HG02571 (cell line): Measurements from ENCODE around the gene UAP1L1.
"Not testable (repeated sequence)": the region's sequence is repeated elsewhere in the genome, so short reads cannot be mapped to it uniquely, and the experiment has no call there.

Experiments used
- ATAC-seq: cut with Tn5 transposase; IDR thresholded peaks from one replicate; pipeline ENCODE4 v1.9.1; 2021; ENCODE audit warnings: mild to moderate bottlenecking, moderate library complexity; ENCODE audit not compliant: unreplicated experiment

The UAP1L1 gene

GRCh38 chr9:137077010-137077747 lies at the start of gene UAP1L1:
TSS of gene UAP1L1 (plus strand) at chr9:137077517. CDS start at chr9:137077533, 16 bp downstream.
- peak; percentile 52 for ATAC-seq

GRCh38 chr9:137028263-137029057 lies 48.9 kb upstream of the UAP1L1 start:
- no peak for ATAC-seq

GRCh38 chr9:137029058-137029936 lies 48.0 kb upstream of the UAP1L1 start:
- no peak for ATAC-seq

GRCh38 chr9:137030006-137030405 lies 47.3 kb upstream of the UAP1L1 start:
- no peak for ATAC-seq

- ATAC-seq = no peak
These were observed 46.5 kb upstream of the UAP1L1 start for GRCh38 chr9:137030538-137031527.

- ATAC-seq = no peak
These were observed 45.2 kb upstream of the UAP1L1 start, which contains the start of gene FUT7 for GRCh38 chr9:137031904-137032640. TSS of gene FUT7 (minus strand) at chr9:137032088. CDS start at chr9:137031991, 97 bp downstream.

GRCh38 chr9:137032858-137033257 lies 44.5 kb upstream of the UAP1L1 start:
- no peak for ATAC-seq

GRCh38 chr9:137033481-137033880 lies 43.8 kb upstream of the UAP1L1 start:
- ATAC-seq = not testable (repeated sequence)

GRCh38 chr9:137034039-137034708 lies 43.1 kb upstream of the UAP1L1 start:
- ATAC-seq = no peak

- ATAC-seq = peak; percentile 46
These were observed 42.4 kb upstream of the UAP1L1 start for GRCh38 chr9:137034709-137035506.

- no peak for ATAC-seq
These were observed 41.8 kb upstream of the UAP1L1 start for GRCh38 chr9:137035507-137035834.

GRCh38 chr9:137035937-137036336 lies 41.4 kb upstream of the UAP1L1 start:
- ATAC-seq = no peak

- no peak for ATAC-seq
These were observed 40.3 kb upstream of the UAP1L1 start for GRCh38 chr9:137037035-137037434.

GRCh38 chr9:137037483-137037882 lies 39.8 kb upstream of the UAP1L1 start:
- no peak for ATAC-seq

GRCh38 chr9:137038916-137039315 lies 38.4 kb upstream of the UAP1L1 start:
- no peak for ATAC-seq

- ATAC-seq = no peak
These were observed 37.5 kb upstream of the UAP1L1 start for GRCh38 chr9:137039611-137040366.

GRCh38 chr9:137040568-137040967 lies 36.7 kb upstream of the UAP1L1 start:
- no peak for ATAC-seq
